ENCODE results near the gene UBALD1. TPM values are rescaled to one million over a fixed set of nuclear protein-coding genes. Genes with fewer than 3 reads are reported as not detected.
A peak's percentile ranks its signal among the peaks of the same experiment; 100 is the strongest.

UBALD1 gene
- total RNA-seq: 10 to 100 TPM; 26.7 to 27.8 TPM
- polyA plus RNA-seq (ENCODE audit: insufficient read length in 6 of 6): 10 to 100 TPM; 12.0 to 27.1 (median 16.3) TPM
- long read RNA-seq, donor 1, transcript UBALD1-201 (3 exons, 1,413 nt): minor isoform, 15 of 40 reads
- long read RNA-seq, donor 1, transcript UBALD1-205 (1 exons, 2,641 nt): major isoform, 19 of 40 reads
- long read RNA-seq, donor 1, partial matches to known transcripts: 5 of 40 reads
- long read RNA-seq, donor 1, other reads (novel, unspliced or antisense): 0 of 40 reads
- long read RNA-seq, donor 2, transcript UBALD1-205 (1 exons, 2,641 nt): major isoform, 25 of 56 reads
- long read RNA-seq, donor 2, transcript UBALD1-201 (3 exons, 1,413 nt): minor isoform, 20 of 56 reads
- long read RNA-seq, donor 2, partial matches to known transcripts: 10 of 56 reads
- long read RNA-seq, donor 2, other reads (novel, unspliced or antisense): 0 of 56 reads
- long read RNA-seq, donor 3, transcript UBALD1-201 (3 exons, 1,413 nt): major isoform, 8 of 10 reads
- long read RNA-seq, donor 3, partial matches to known transcripts: 0 of 10 reads
- long read RNA-seq, donor 3, other reads (novel, unspliced or antisense): 0 of 10 reads
- long read RNA-seq, donor 4, partial matches to known transcripts: 1 of 1 reads
- long read RNA-seq, donor 4, other reads (novel, unspliced or antisense): 0 of 1 reads
- long read RNA-seq, donor 5, transcript UBALD1-205 (1 exons, 2,641 nt): major isoform, 15 of 27 reads
- long read RNA-seq, donor 5, transcript UBALD1-201 (3 exons, 1,413 nt): minor isoform, 12 of 27 reads
- long read RNA-seq, donor 5, partial matches to known transcripts: 0 of 27 reads
- long read RNA-seq, donor 5, other reads (novel, unspliced or antisense): 0 of 27 reads
- long read RNA-seq, donor 6, transcript UBALD1-201 (3 exons, 1,413 nt): major isoform, 10 of 20 reads
- long read RNA-seq, donor 6, transcript UBALD1-205 (1 exons, 2,641 nt): minor isoform, 8 of 20 reads
- long read RNA-seq, donor 6, partial matches to known transcripts: 0 of 20 reads
- long read RNA-seq, donor 6, other reads (novel, unspliced or antisense): 0 of 20 reads
- long read RNA-seq, donor 7, transcript UBALD1-201 (3 exons, 1,413 nt): major isoform, 5 of 9 reads
- long read RNA-seq, donor 7, partial matches to known transcripts: 0 of 9 reads
- long read RNA-seq, donor 7, other reads (novel, unspliced or antisense): 0 of 9 reads
- long read RNA-seq, donor 8, transcript UBALD1-205 (1 exons, 2,641 nt): major isoform, 13 of 26 reads
- long read RNA-seq, donor 8, transcript UBALD1-201 (3 exons, 1,413 nt): major isoform, 13 of 26 reads
- long read RNA-seq, donor 8, partial matches to known transcripts: 0 of 26 reads
- long read RNA-seq, donor 8, other reads (novel, unspliced or antisense): 0 of 26 reads
- long read RNA-seq, donor 9: 0 reads
- long read RNA-seq, donor 10, partial matches to known transcripts: 0 of 1 reads
- long read RNA-seq, donor 10, other reads (novel, unspliced or antisense): 0 of 1 reads
- long read RNA-seq, donor 11: 0 reads
- long read RNA-seq, donor 12, transcript UBALD1-201 (3 exons, 1,413 nt): major isoform, 15 of 23 reads
- long read RNA-seq, donor 12, transcript UBALD1-205 (1 exons, 2,641 nt): minor isoform, 7 of 23 reads
- long read RNA-seq, donor 12, partial matches to known transcripts: 0 of 23 reads
- long read RNA-seq, donor 12, other reads (novel, unspliced or antisense): 0 of 23 reads

- peak; percentile 74 to 96 (median 90) for DNase-seq
- intact Hi-C loops (cut with DNase I): no loop called here
Observed at GRCh38 chr16:4614571-4615383, at the start of gene UBALD1. Gene UBALD1, minus strand, starts transcription at chr16:4614888. Its CDS starts 91 bp downstream, at chr16:4614797.

GRCh38 chr16:4663777-4664465, 49.2 kb upstream of the UBALD1 start:
- peaks cover 30 to 68% of the 10 kb centered on the region in 2 donors for H3K4me1 ChIP-seq
- H3K27me3 ChIP-seq: no peaks in the 10 kb centered on the region
- no peaks in the 10 kb centered on the region for H3K9me3 ChIP-seq
- peaks cover 0 to 60% of the 10 kb centered on the region in 2 donors for H3K36me3 ChIP-seq
- peak; percentile 2 for ATAC-seq
- DNase-seq: peak in 2 of 4 donors; percentile 35 to 82
- peak overlapping the region; percentile 53 to 67 for H3K27ac ChIP-seq
- TF ChIP-seq CTCF (IDR thresholded peaks at IDR 0.05): no peak
- H3K4me3 ChIP-seq: no peak overlapping the region
- intact Hi-C loops (cut with DNase I): no loop called here

More at GRCh38 chr16:4614571-4615383, at the start of gene UBALD1:
- peaks cover 0 to 6% of the 10 kb centered on the region in 2 donors for H3K36me3 ChIP-seq
- H3K27me3 ChIP-seq: no peaks in the 10 kb centered on the region
- H3K4me3 ChIP-seq: peak within 1 kb of the TSS; percentile 59 to 93
- H3K9me3 ChIP-seq: no peaks in the 10 kb centered on the region
- H3K27ac ChIP-seq: peak within 1 kb of the TSS; percentile 95
- TF ChIP-seq CTCF (IDR thresholded peaks at IDR 0.05): no peak
- peaks cover 28 to 58% of the 10 kb centered on the region in 2 donors for H3K4me1 ChIP-seq
- ATAC-seq: peak; percentile 72

- no peak for ATAC-seq
- no peak for DNase-seq
- Histone ChIP-seq H3K4me1 (peaks cover 30 to 68% of the 10 kb centered on the region in 2 donors), H3K4me3 (no peak overlapping the region), H3K9me3 (no peaks in the 10 kb centered on the region), H3K36me3 (peaks cover 0 to 60% of the 10 kb centered on the region in 2 donors), H3K27ac (peak overlapping the region in 1 of 2 donors; percentile 67), H3K27me3 (no peaks in the 10 kb centered on the region)
- TF ChIP-seq CTCF (IDR thresholded peaks at IDR 0.05): no peak
- intact Hi-C loops (cut with DNase I): no loop called here
Observed at GRCh38 chr16:4663465-4663776, 48.7 kb upstream of the UBALD1 start.
